T1000 (cell line): Measurements from ENCODE around the gene PPM1M.
A peak's percentile ranks its signal among the peaks of the same experiment; 100 is the strongest.

Source experiments
- DNase-seq: peaks from one replicate; lab custom pipeline; 2025; ENCODE audit warnings: mixed read lengths; lab: John Stamatoyannopoulos, UW

Gene PPM1M

GRCh38 chr3:52230461-52230860 lies 15.1 kb upstream of the PPM1M start:
- DNase-seq = no peak

GRCh38 chr3:52230889-52231499 lies 14.6 kb upstream of the PPM1M start:
- no peak for DNase-seq

- DNase-seq = peak; percentile 75
These were observed 13.9 kb upstream of the PPM1M start for GRCh38 chr3:52231502-52232278.

GRCh38 chr3:52232279-52233107 lies 13.1 kb upstream of the PPM1M start:
- DNase-seq = no peak

- no peak for DNase-seq
These were observed 12.4 kb upstream of the PPM1M start for GRCh38 chr3:52233108-52233591.

- no peak for DNase-seq
These were observed 11.6 kb upstream of the PPM1M start for GRCh38 chr3:52233968-52234367.

GRCh38 chr3:52234516-52235447 lies 10.8 kb upstream of the PPM1M start:
- no peak for DNase-seq

GRCh38 chr3:52236424-52236886 lies 9.1 kb upstream of the PPM1M start:
- no peak for DNase-seq

- DNase-seq = no peak
These were observed 8.4 kb upstream of the PPM1M start for GRCh38 chr3:52237006-52237656.

GRCh38 chr3:52237657-52238172 lies 7.8 kb upstream of the PPM1M start:
- peak; percentile 82 for DNase-seq

GRCh38 chr3:52238193-52238760 lies 7.3 kb upstream of the PPM1M start:
- peak; percentile 39 for DNase-seq

GRCh38 chr3:52238761-52239701 lies 6.5 kb upstream of the PPM1M start, which contains the start of gene TWF2:
TWF2 (minus strand) TSS chr3:52239158; CDS start chr3:52239016, 142 bp downstream.
- peak; percentile 73 for DNase-seq

GRCh38 chr3:52240059-52240885 lies 5.3 kb upstream of the PPM1M start:
- DNase-seq = peak; percentile 14

GRCh38 chr3:52240886-52241370 lies 4.6 kb upstream of the PPM1M start:
- no peak for DNase-seq

- DNase-seq = no peak
These were observed 3.5 kb upstream of the PPM1M start for GRCh38 chr3:52242039-52242438.

GRCh38 chr3:52243791-52244628 lies 1.5 kb upstream of the PPM1M start:
- peak; percentile 84 for DNase-seq

- DNase-seq = no peak
These were observed 683 bp downstream of the PPM1M start for GRCh38 chr3:52246264-52246620.
